HepG2 (cell line): ENCODE measurements around the gene NME4. TPM values are rescaled to one million over a fixed set of nuclear protein-coding genes. Genes with fewer than 3 reads are reported as not detected.

ENCODE experiments used
- ATAC-seq: fragments of 200-7000 bp; cut with Tn5 transposase; 3 replicates; pipeline ENCODE4 v1.9.1; 2020; ENCODE audit warnings: mild to moderate bottlenecking, moderate library complexity
- BruUV-seq: library from RNA; stranded (reverse); fragments of 400-500 nt; replicated peaks from 2 replicates; lab custom pipeline; 2021; lab: Mats Ljungman, UMichigan
- CTCF ChIA-PET: fragments of 300-600 bp; formaldehyde crosslinking; extraction: SDS; loops from one replicate; lab custom pipeline; 2021; ENCODE audit warnings: low total read pairs, inconsistent platforms, low intra/inter-chr PET ratio; lab: Yijun Ruan, JAX
- POLR2A ChIA-PET: fragments of 350-600 bp; sonication (Branson Sonifier 250); formaldehyde crosslinking; loops from one replicate; lab custom pipeline; 2020; ENCODE audit warnings: antibody characterized with exemption, inconsistent platforms; lab: Yijun Ruan, JAX
- DNase-seq: peaks from one replicate; pipeline ENCODE4 v3.0.0-alpha.2; 2015; ENCODE audit warnings: low spot score
- FAIRE-seq: peaks from 3 replicates; lab custom pipeline; 2011; peaks lifted over from hg19 to GRCh38; lab: Jason Lieb, UNC
- H2AFZ ChIP-seq: one replicate; pipeline ENCODE4 v1.6.1; 2011; ENCODE audit warnings: low read length, inconsistent platforms
- H3K27ac ChIP-seq: fragments of 300-600 bp; 3 replicates; pipeline ENCODE4 v1.8.0; 2011; ENCODE audit warnings: mixed run types, mild to moderate bottlenecking, mixed read lengths, low read length, inconsistent platforms; ENCODE audit not compliant: insufficient read depth; ENCODE audit errors: extremely low read length
- H3K27me3 ChIP-seq, 2 experiments: fragments of 200-600 bp in 1 of 2; 2 replicates in 1 of 2; 3 replicates in 1 of 2; pipeline versions ENCODE4 v1.6.0 to v1.8.0; 2011; ENCODE audit warnings: low read length in 2 of 2, mild to moderate bottlenecking in 2 of 2, moderate library complexity in 2 of 2, inconsistent platforms in 1 of 2; ENCODE audit not compliant: insufficient read depth in 2 of 2, control insufficient read depth in 1 of 2
- H3K36me3 ChIP-seq, 2 experiments: fragments of 200-600 bp in 1 of 2; replicated peaks in 1 of 2; 2 replicates in 1 of 2; 3 replicates in 1 of 2; pipeline versions ENCODE4 v1.5.1 to v1.8.0; 2011; ENCODE audit warnings: low read length in 2 of 2, inconsistent platforms in 1 of 2; ENCODE audit not compliant: insufficient read depth in 2 of 2, control insufficient read depth in 1 of 2
- H3K4me1 ChIP-seq: 2 replicates; pipeline ENCODE4 v1.5.1; 2012; ENCODE audit warnings: low read length, inconsistent platforms; ENCODE audit not compliant: insufficient read depth
- H3K4me2 ChIP-seq: 2 replicates; pipeline ENCODE4 v1.6.0; 2011; ENCODE audit warnings: low read depth, low read length, inconsistent platforms
- H3K4me3 ChIP-seq, 3 experiments: fragments of 200-600 bp in 1 of 3; sonication (generic), shearing (Covaris generic) in 1 of 3; replicated peaks in 1 of 3; 2 replicates each; pipeline ENCODE4 v1.5.1; 2011 to 2016; ENCODE audit warnings: low read length in 3 of 3, inconsistent platforms in 2 of 3, low read depth in 2 of 3, mild to moderate bottlenecking in 2 of 3, control low read depth in 1 of 3, mixed read lengths in 1 of 3; ENCODE audit not compliant: insufficient read depth in 1 of 3
- H3K79me2 ChIP-seq: one replicate; pipeline ENCODE4 v1.6.1; 2011; ENCODE audit warnings: low read length, inconsistent platforms; ENCODE audit not compliant: insufficient read depth
- H3K9ac ChIP-seq: 2 replicates; pipeline ENCODE4 v1.6.0; 2011; ENCODE audit warnings: mild to moderate bottlenecking, low read depth, low read length, inconsistent platforms; ENCODE audit not compliant: insufficient read depth
- H3K9me3 ChIP-seq: 2 replicates; pipeline ENCODE4 v1.5.1; 2012; ENCODE audit warnings: mild to moderate bottlenecking, low read length
- H4K20me1 ChIP-seq: 2 replicates; pipeline ENCODE4 v1.6.0; 2011; ENCODE audit warnings: inconsistent platforms, mild to moderate bottlenecking, low read length, moderate library complexity; ENCODE audit not compliant: insufficient read depth
- AGO2 ChIP-seq: fragments of 200-400 bp; formaldehyde crosslinking; optimal IDR thresholded peaks from 2 replicates; pipeline ENCODE3; 2017; ENCODE audit warnings: mild to moderate bottlenecking, low read depth, low read length, moderate library complexity
- BHLHE40 ChIP-seq: IDR thresholded peaks from 2 replicates; pipeline ENCODE4 v1.6.1; 2011; ENCODE audit warnings: low read length, improper control_type of control experiment
- CCDC6 ChIP-seq: sonication (generic); formaldehyde crosslinking; IDR thresholded peaks from 2 replicates; pipeline ENCODE4 v1.8.1; 2022; ENCODE audit warnings: mild to moderate bottlenecking, missing genetic modification reagents, moderate library complexity
- FOSL2 ChIP-seq: sonication (generic); formaldehyde crosslinking; IDR thresholded peaks from 2 replicates; pipeline ENCODE4 v1.4.0; 2020; ENCODE audit warnings: missing genetic modification reagents
- FOXP1 ChIP-seq, 2 experiments: fragments of 450-650 bp in 1 of 2; IDR thresholded peaks; 2 replicates each; pipeline ENCODE4 v1.6.1; 2017 to 2018; ENCODE audit warnings: antibody characterized with exemption in 1 of 2
- KLF12 ChIP-seq: sonication (generic); formaldehyde crosslinking; IDR thresholded peaks from 2 replicates; pipeline ENCODE4 v1.4.0; 2020; ENCODE audit warnings: missing genetic modification reagents, borderline replicate concordance
- PAWR ChIP-seq: sonication (generic); formaldehyde crosslinking; IDR thresholded peaks from 2 replicates; pipeline ENCODE4 v1.4.0; 2020; ENCODE audit warnings: missing genetic modification reagents, mild to moderate bottlenecking, borderline replicate concordance
- PCBP1 ChIP-seq: fragments of 200-400 bp; formaldehyde crosslinking; IDR thresholded peaks from 2 replicates; pipeline ENCODE4 v1.6.1; 2017; ENCODE audit warnings: mild to moderate bottlenecking, low read depth, low read length, borderline replicate concordance
- TGIF2 ChIP-seq: IDR thresholded peaks from 2 replicates; pipeline ENCODE4 v1.6.1; 2016; ENCODE audit warnings: control low read depth, missing compliant biosample characterization
- ZNF12 ChIP-seq: sonication (generic); formaldehyde crosslinking; IDR thresholded peaks from 2 replicates; pipeline ENCODE4 v1.5.0; 2020; ENCODE audit warnings: missing genetic modification reagents
- ZNF546 ChIP-seq: sonication (generic); formaldehyde crosslinking; conservative IDR thresholded peaks from 2 replicates; pipeline ENCODE4 v1.8.1; 2023; ENCODE audit warnings: mild to moderate bottlenecking, missing genetic modification reagents
- ZNF850 ChIP-seq: sonication (generic); formaldehyde crosslinking; conservative IDR thresholded peaks from 2 replicates; pipeline ENCODE4 v1.9.0; 2021; ENCODE audit warnings: mild to moderate bottlenecking, missing genetic modification reagents
- WGBS: methylation state at CpG from one replicate; pipeline ENCODE4 v1.1.6; 2017; ENCODE audit warnings: low lambda C conversion rate; 5-methylcytosine and 5-hydroxymethylcytosine counted together
- in situ Hi-C: cut with HindIII; loops from 2 replicates; pipeline ENCODE4 v1.10.0; 2017; ENCODE audit warnings: low pct_unique_long_range_greater_than_20kb; ENCODE audit not compliant: extremely low pct_ligation_motif_present
- intact Hi-C: fragments of 100-400 bp; cut with micrococcal nuclease; formaldehyde crosslinking; loops from one replicate; pipeline ENCODE4 v1.10.0; 2022; ENCODE audit not compliant: unreplicated experiment
- polyA plus RNA-seq, 8 experiments: library from polyadenylated mRNA; depleted of rRNA in 3 of 8; stranded (reverse) in 7 of 8; unstranded in 1 of 8; fragments of >200 nt; fragmentation: Illumina TruSeq in 4 of 8; extraction: Trizol in 4 of 8; gene quantifications; 2 replicates each; pipeline versions ENCODE4 v1.2.1 to v1.2.3, GENCODE V29; 2011 to 2016; ENCODE audit warnings: low read depth in 4 of 8, missing spikeins in 1 of 8, mixed read lengths in 1 of 8; ENCODE audit not compliant: insufficient read depth in 1 of 8
- total RNA-seq, 5 experiments: library from RNA; depleted of rRNA; stranded (reverse); fragments of >200 nt; fragmentation: Illumina TruSeq; extraction: Trizol; gene quantifications; 2 replicates each; pipeline ENCODE4 v1.2.3, GENCODE V29; 2016; ENCODE audit warnings: low read depth in 1 of 5
- TF ChIP-seq, protein P1 (sequence below): IDR thresholded peaks from 2 replicates; pipeline ENCODE4 v1.6.1; 2016; ENCODE audit warnings: missing compliant biosample characterization, missing genetic modification reagents, borderline replicate concordance
- TF ChIP-seq, protein P2 (sequence below): sonication (generic); formaldehyde crosslinking; IDR thresholded peaks from 2 replicates; pipeline ENCODE4 v1.4.0; 2020; ENCODE audit warnings: missing genetic modification reagents
- TF ChIP-seq, protein P3 (sequence below): sonication (generic); formaldehyde crosslinking; IDR thresholded peaks from 2 replicates; pipeline ENCODE4 v1.5.0; 2020; ENCODE audit warnings: missing genetic modification reagents, mild to moderate bottlenecking, borderline replicate concordance
- TF ChIP-seq, protein P4 (sequence below): sonication (generic); formaldehyde crosslinking; IDR thresholded peaks from 2 replicates; pipeline ENCODE4 v1.8.1; 2023; ENCODE audit warnings: mild to moderate bottlenecking, missing genetic modification reagents, borderline replicate concordance

The NME4 gene
- total and polyA plus RNA-seq, 2 of the 13 experiments (the other 11 are each of a cell fraction or from before 2014, with no cell fraction given): 121 to 263 TPM

DNA sequence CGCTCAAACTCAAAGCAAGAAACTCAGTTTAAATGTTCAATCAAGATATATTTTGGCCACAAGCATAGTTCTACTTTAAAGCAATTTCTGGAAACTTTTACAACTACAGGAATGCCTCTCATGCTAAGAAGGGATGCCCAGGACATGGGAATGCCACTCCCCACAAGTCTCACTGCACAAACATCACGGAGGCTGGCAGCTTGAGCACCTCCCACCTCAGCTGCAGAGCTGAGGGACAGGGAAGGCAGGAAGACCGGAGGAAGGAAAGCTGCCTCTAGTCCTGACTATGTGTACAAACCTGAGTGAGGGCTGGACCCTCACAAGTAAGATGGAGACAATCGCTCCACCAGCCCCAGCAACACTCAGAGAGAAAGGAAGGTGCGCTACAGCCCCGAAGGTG is 49.8 kb upstream of the NME4 start:
- WGBS: 98% methylated on average over 5 of the region's 6 CpGs
- ChIA-PET CTCF (no interaction called here), POLR2A (no interaction called here)
- H2AFZ ChIP-seq: no peak overlapping the region
- BruUV-seq: no TSS peak
- H3K9ac ChIP-seq: no peak overlapping the region
- in situ Hi-C loops (no loop called here), intact Hi-C loops (no loop called here)
- TF ChIP-seq, protein P1, sequence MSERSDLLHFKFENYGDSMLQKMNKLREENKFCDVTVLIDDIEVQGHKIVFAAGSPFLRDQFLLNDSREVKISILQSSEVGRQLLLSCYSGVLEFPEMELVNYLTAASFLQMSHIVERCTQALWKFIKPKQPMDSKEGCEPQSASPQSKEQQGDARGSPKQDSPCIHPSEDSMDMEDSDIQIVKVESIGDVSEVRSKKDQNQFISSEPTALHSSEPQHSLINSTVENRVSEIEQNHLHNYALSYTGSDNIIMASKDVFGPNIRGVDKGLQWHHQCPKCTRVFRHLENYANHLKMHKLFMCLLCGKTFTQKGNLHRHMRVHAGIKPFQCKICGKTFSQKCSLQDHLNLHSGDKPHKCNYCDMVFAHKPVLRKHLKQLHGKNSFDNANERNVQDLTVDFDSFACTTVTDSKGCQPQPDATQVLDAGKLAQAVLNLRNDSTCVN (CRISPR knock-in tag): no peak
- TF ChIP-seq, protein P2, sequence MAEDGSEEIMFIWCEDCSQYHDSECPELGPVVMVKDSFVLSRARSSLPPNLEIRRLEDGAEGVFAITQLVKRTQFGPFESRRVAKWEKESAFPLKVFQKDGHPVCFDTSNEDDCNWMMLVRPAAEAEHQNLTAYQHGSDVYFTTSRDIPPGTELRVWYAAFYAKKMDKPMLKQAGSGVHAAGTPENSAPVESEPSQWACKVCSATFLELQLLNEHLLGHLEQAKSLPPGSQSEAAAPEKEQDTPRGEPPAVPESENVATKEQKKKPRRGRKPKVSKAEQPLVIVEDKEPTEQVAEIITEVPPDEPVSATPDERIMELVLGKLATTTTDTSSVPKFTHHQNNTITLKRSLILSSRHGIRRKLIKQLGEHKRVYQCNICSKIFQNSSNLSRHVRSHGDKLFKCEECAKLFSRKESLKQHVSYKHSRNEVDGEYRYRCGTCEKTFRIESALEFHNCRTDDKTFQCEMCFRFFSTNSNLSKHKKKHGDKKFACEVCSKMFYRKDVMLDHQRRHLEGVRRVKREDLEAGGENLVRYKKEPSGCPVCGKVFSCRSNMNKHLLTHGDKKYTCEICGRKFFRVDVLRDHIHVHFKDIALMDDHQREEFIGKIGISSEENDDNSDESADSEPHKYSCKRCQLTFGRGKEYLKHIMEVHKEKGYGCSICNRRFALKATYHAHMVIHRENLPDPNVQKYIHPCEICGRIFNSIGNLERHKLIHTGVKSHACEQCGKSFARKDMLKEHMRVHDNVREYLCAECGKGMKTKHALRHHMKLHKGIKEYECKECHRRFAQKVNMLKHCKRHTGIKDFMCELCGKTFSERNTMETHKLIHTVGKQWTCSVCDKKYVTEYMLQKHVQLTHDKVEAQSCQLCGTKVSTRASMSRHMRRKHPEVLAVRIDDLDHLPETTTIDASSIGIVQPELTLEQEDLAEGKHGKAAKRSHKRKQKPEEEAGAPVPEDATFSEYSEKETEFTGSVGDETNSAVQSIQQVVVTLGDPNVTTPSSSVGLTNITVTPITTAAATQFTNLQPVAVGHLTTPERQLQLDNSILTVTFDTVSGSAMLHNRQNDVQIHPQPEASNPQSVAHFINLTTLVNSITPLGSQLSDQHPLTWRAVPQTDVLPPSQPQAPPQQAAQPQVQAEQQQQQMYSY: no peak
- no peak for TF ChIP-seq ZNF546 (CRISPR knock-in tag)
- no peak for TF ChIP-seq PAWR (CRISPR knock-in tag)
- no peak for TF ChIP-seq AGO2
- TF ChIP-seq FOXP1 (IDR thresholded peaks at IDR 0.05): no peak
- TF ChIP-seq FOXP1 (CRISPR knock-in tag; IDR thresholded peaks at IDR 0.05): no peak
- no peak for TF ChIP-seq ZNF12 (CRISPR knock-in tag)
- TF ChIP-seq CCDC6 (CRISPR knock-in tag): no peak
- TF ChIP-seq BHLHE40: no peak
- TF ChIP-seq KLF12 (CRISPR knock-in tag): no peak
- TF ChIP-seq, protein P3, sequence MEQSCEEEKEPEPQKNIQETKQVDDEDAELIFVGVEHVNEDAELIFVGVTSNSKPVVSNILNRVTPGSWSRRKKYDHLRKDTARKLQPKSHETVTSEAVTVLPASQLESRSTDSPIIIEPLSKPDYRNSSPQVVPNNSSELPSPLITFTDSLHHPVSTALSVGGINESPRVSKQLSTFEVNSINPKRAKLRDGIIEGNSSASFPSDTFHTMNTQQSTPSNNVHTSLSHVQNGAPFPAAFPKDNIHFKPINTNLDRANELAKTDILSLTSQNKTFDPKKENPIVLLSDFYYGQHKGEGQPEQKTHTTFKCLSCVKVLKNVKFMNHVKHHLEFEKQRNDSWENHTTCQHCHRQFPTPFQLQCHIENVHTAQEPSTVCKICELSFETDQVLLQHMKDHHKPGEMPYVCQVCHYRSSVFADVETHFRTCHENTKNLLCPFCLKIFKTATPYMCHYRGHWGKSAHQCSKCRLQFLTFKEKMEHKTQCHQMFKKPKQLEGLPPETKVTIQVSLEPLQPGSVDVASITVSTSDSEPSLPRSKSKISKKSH (CRISPR knock-in tag): no peak
- TF ChIP-seq TGIF2: no peak
- TF ChIP-seq, protein P4, sequence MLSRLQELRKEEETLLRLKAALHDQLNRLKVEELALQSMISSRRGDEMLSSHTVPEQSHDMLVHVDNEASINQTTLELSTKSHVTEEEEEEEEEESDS (CRISPR knock-in tag): no peak
- no peak for TF ChIP-seq ZNF850 (CRISPR knock-in tag)
- TF ChIP-seq PCBP1: no peak
- TF ChIP-seq FOSL2: no peak
- peaks cover 74% of the 10 kb centered on the region for H3K4me1 ChIP-seq
- H3K36me3 ChIP-seq: peaks cover 16 to 41% of the 10 kb centered on the region in 2 experiments
- ATAC-seq (no peak), FAIRE-seq (no peak), DNase-seq (no peak)
- H3K4me2 ChIP-seq: no peak overlapping the region
- H3K27me3 ChIP-seq: no peaks in the 10 kb centered on the region
- H3K79me2 ChIP-seq: peaks cover 86% of the 10 kb centered on the region
- no peaks in the 10 kb centered on the region for H3K9me3 ChIP-seq
- no peak overlapping the region for H3K27ac ChIP-seq
- H3K4me3 ChIP-seq: no peak overlapping the region; a peak in 1 of 6 replicates
- peaks cover 20% of the 10 kb centered on the region for H4K20me1 ChIP-seq
